Esophagus squamous epithelium (tissue), 5 donors: ENCODE measurements around the gene SLC39A1. TPM values are rescaled to one million over a fixed set of nuclear protein-coding genes. Genes with fewer than 3 reads are reported as not detected.

Source experiments
- DNase-seq: peaks from one replicate; lab custom pipeline; 2025; lab: John Stamatoyannopoulos, UW
- H3K27ac ChIP-seq, 4 donors: fragments of 200-600 bp; sonication (generic); one replicate each; pipeline ENCODE4 v1.5.1; 2016 to 2019; ENCODE audit warnings: mild to moderate bottlenecking in 1 of 4
- H3K27me3 ChIP-seq, 4 donors: fragments of 200-600 bp; sonication (generic); 1 replicate in 3 of 4; 2 replicates in 1 of 4; pipeline versions ENCODE4 v1.5.1 to v1.6.0; 2017 to 2021; ENCODE audit warnings: antibody characterized with exemption in 1 of 4
- H3K36me3 ChIP-seq, 3 donors: fragments of 200-600 bp; sonication (generic); one replicate each; pipeline ENCODE4 v1.5.1; 2016 to 2019
- H3K4me1 ChIP-seq, 3 donors: fragments of 200-600 bp; sonication (generic); one replicate each; pipeline ENCODE4 v1.5.1; 2017 to 2019
- H3K4me3 ChIP-seq, 4 donors: fragments of 200-600 bp; sonication (generic); 1 replicate in 3 of 4; 2 replicates in 1 of 4; pipeline ENCODE4 v1.5.1; 2016 to 2019; ENCODE audit warnings: mild to moderate bottlenecking in 2 of 4, moderate library complexity in 1 of 4
- H3K9me3 ChIP-seq, 3 donors: fragments of 200-600 bp; sonication (generic); one replicate each; pipeline ENCODE4 v1.5.1; 2016 to 2019
- POLR2A ChIP-seq, 4 donors: fragments of 450-650 bp; IDR thresholded peaks; one replicate each; pipeline ENCODE4 v1.6.1; 2017; ENCODE audit warnings: antibody characterized with exemption in 4 of 4, mild to moderate bottlenecking in 4 of 4, moderate library complexity in 3 of 4
- WGBS, 2 donors: methylation state at CpG; one replicate each; pipeline ENCODE4 v1.1.5; 2018; 5-methylcytosine and 5-hydroxymethylcytosine counted together
- intact Hi-C: fragments of 100-400 bp; cut with DNase I; formaldehyde crosslinking; loops from one replicate; pipeline ENCODE4 v1.15.0; 2022
- total RNA-seq, 4 donors: library from RNA; depleted of rRNA; stranded (reverse); fragments of >200 nt; gene quantifications; one replicate each; pipeline ENCODE4 v1.1.0, GENCODE V29; 2016
- TF ChIP-seq, protein P1 (sequence below), 6 experiments: fragments of 450-650 bp in 4 of 6; fragments of 200-600 bp in 2 of 6; sonication (generic) in 2 of 6; IDR thresholded peaks; one replicate each; pipeline ENCODE4 v1.5.1; 2016 to 2019; ENCODE audit warnings: antibody characterized with exemption in 6 of 6, mild to moderate bottlenecking in 4 of 6, moderate library complexity in 4 of 6
- donor health status: DM: yes; HTN: yes; CAD: no.

The SLC39A1 gene
- total RNA-seq, 4 donors from 2014 or later = 42.5 to 74.2 (median 58.8) TPM

DNA sequence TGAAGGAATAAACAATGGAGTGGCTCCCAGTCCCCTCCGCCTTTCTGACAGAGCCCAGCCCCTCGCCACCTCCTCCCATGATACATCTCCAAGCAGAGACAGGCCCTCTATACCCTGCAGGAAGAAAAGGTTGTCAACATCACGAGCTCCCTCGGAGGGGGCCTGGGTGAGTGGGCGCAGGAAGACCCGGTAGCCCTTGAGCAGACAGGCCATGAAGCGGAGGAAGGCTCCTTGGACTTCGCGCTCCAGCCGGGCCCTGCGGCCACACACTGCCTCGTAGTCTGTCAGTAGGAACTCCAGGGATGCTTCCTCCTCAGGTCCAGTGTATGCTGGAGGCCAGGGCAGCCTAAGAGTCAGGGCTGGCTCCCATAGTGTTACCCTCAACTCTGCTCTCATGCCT is 23.9 kb downstream of the SLC39A1 start:
- H3K36me3 ChIP-seq = peaks cover 18 to 95% (median 43%) of the 10 kb centered on the region in 3 donors
- no peak for DNase-seq
- TF ChIP-seq POLR2A (IDR thresholded peaks at IDR 0.05) = no peak
- TF ChIP-seq, protein P1, sequence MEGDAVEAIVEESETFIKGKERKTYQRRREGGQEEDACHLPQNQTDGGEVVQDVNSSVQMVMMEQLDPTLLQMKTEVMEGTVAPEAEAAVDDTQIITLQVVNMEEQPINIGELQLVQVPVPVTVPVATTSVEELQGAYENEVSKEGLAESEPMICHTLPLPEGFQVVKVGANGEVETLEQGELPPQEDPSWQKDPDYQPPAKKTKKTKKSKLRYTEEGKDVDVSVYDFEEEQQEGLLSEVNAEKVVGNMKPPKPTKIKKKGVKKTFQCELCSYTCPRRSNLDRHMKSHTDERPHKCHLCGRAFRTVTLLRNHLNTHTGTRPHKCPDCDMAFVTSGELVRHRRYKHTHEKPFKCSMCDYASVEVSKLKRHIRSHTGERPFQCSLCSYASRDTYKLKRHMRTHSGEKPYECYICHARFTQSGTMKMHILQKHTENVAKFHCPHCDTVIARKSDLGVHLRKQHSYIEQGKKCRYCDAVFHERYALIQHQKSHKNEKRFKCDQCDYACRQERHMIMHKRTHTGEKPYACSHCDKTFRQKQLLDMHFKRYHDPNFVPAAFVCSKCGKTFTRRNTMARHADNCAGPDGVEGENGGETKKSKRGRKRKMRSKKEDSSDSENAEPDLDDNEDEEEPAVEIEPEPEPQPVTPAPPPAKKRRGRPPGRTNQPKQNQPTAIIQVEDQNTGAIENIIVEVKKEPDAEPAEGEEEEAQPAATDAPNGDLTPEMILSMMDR (IDR thresholded peaks at IDR 0.05) = no peak
- intact Hi-C loops = no loop called here
- H3K9me3 ChIP-seq = no peaks in the 10 kb centered on the region
- peaks cover 0 to 15% (median 6%) of the 10 kb centered on the region in 3 donors for H3K4me1 ChIP-seq
- no peak overlapping the region for H3K27ac ChIP-seq
- 90 to 100% methylated on average over 6 to 8 of the region's 12 CpGs for WGBS, 2 donors
- H3K27me3 ChIP-seq = no peaks in the 10 kb centered on the region
- H3K4me3 ChIP-seq = no peak overlapping the region

DNA sequence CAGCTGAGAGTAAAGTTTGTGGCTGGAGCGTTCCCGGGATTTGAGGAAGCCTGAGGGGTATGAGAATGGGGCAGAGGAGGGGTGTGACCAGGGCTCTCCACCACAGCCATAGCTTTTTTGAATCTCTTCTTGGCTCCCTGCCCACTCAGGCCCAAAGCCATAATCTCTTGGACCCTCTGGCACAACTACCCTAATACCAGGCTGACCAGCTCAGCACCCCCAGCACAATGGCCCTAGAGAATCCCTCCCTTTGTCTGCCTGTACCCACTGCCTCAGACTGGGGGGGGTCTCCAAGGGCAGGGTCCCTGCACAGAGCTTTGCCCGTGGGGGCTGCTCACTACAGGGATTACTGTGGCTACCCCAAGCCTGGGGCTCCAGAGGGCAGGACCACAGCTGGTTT is 24.3 kb downstream of the SLC39A1 start:
- peaks cover 22 to 96% (median 43%) of the 10 kb centered on the region in 3 donors for H3K36me3 ChIP-seq
- intact Hi-C loops = no loop called here
- H3K27me3 ChIP-seq = no peaks in the 10 kb centered on the region
- no peak for TF ChIP-seq POLR2A (IDR thresholded peaks at IDR 0.05)
- TF ChIP-seq, protein P1 (IDR thresholded peaks at IDR 0.05) = no peak
- H3K4me3 ChIP-seq = no peak overlapping the region
- peaks cover 0 to 11% (median 1%) of the 10 kb centered on the region in 3 donors for H3K4me1 ChIP-seq
- 86 to 100% methylated on average over 2 to 3 of the region's 3 CpGs for WGBS, 2 donors
- no peak overlapping the region for H3K27ac ChIP-seq
- no peak for DNase-seq
- H3K9me3 ChIP-seq = no peaks in the 10 kb centered on the region

DNA sequence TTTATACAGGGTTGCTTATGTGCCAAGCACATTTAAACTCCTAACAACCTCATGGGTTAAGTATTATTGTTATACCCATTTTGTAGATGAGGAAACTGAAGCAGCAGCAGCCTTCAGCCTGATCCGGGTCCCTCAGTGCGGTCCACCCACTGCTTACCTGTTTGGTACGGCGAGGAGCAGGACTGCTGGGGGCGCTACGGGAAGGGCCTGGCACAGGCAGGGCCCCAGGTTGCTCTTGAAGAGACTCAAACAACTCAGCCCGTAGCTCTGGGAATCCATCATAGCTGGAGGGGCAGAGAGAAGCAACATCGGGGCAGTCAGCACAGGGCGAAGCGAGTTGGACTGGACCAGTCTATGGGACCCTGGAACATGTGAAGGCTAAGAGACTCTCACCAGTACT is 26.0 kb downstream of the SLC39A1 start:
- no peak overlapping the region for H3K4me3 ChIP-seq
- 95 to 100% methylated on average over 1 to 10 of the region's 10 CpGs for WGBS, 2 donors
- no peaks in the 10 kb centered on the region for H3K4me1 ChIP-seq
- H3K36me3 ChIP-seq = peaks cover 39 to 100% (median 43%) of the 10 kb centered on the region in 3 donors
- no peak for DNase-seq
- no peaks in the 10 kb centered on the region for H3K9me3 ChIP-seq
- TF ChIP-seq POLR2A (IDR thresholded peaks at IDR 0.05) = no peak
- TF ChIP-seq, protein P1 (IDR thresholded peaks at IDR 0.05) = no peak
- H3K27ac ChIP-seq = no peak overlapping the region
- intact Hi-C loops = no loop called here
- H3K27me3 ChIP-seq = no peaks in the 10 kb centered on the region

DNA sequence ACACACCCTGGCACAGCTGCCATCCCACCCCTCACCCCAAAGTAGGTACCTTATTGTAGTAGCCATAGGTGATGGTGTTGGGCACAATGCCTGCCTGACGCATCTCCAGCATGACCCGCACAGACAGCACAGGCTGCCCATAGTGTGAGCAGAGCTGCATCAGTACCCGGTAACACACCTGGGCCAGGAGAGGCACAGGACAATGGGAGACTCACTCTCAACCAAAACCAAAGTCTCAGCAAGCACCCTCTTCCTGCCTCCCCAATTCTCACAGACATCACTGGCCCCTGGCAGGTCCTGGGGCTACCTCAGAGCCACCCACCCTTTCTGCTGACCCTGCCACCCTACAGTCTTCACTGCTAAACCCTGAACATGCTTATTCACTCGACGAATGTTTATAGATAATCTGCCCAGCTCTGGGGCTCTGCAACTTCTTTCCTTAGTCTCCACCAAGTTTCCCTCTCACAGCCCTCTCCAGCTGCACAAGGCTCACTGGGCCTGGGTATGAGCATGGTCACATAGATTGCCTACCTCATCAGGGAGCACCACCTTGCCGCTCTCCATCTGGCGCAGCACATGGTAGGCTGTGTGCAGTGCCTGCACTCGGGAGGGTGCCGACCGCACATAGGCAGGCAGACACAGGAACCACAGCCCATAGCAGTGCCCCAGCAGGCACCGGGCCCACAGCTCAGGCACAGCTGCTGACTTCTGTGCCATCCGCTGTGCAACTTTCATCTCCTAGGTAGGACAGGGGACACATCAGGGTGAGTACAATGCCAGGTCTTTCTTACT is 27.1 kb downstream of the SLC39A1 start:
- Histone ChIP-seq H3K4me3 (no peak overlapping the region), H3K36me3 (peaks cover 37 to 100% (median 47%) of the 10 kb centered on the region in 3 donors), H3K4me1 (no peaks in the 10 kb centered on the region), H3K27me3 (no peaks in the 10 kb centered on the region), H3K27ac (no peak overlapping the region), H3K9me3 (no peaks in the 10 kb centered on the region)
- no peak for DNase-seq
- intact Hi-C loops = no loop called here
- WGBS, 2 donors = 92 to 98% methylated on average over 4 to 5 of the region's 12 CpGs
- TF ChIP-seq, protein P1 (IDR thresholded peaks at IDR 0.05) = no peak
- no peak for TF ChIP-seq POLR2A (IDR thresholded peaks at IDR 0.05)

DNA sequence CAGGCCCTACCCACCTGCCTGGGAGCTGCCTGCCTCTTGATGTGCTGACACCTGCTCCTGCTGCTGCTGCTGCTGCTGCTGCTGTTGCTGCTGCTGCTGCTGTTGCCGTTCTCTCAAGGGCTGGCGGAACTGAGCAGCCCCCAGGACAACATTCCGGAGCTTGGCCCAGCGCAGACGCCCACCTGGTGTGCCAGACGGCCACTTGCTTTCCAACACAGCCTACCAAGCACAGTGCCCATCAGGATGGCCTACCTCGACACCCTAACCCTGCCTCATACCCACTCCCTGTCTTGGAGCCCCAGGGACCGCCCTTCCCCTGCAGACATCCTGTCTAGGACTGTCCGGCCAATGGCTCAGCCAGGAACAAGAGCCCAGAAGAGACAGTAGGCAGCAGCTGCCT is 28.6 kb downstream of the SLC39A1 start:
- no peaks in the 10 kb centered on the region for H3K4me1 ChIP-seq
- no peak overlapping the region for H3K4me3 ChIP-seq
- no peak for DNase-seq
- no peak overlapping the region for H3K27ac ChIP-seq
- no peaks in the 10 kb centered on the region for H3K9me3 ChIP-seq
- intact Hi-C loops = no loop called here
- WGBS, 2 donors = 89 to 93% methylated on average over 3 to 7 of the region's 9 CpGs
- peaks cover 28 to 100% (median 45%) of the 10 kb centered on the region in 3 donors for H3K36me3 ChIP-seq
- H3K27me3 ChIP-seq = no peaks in the 10 kb centered on the region
- TF ChIP-seq POLR2A (IDR thresholded peaks at IDR 0.05) = no peak
- TF ChIP-seq, protein P1 (IDR thresholded peaks at IDR 0.05) = no peak
